ENCODE results near the gene MIOX.

Gene MIOX

GRCh38 chr22:50520826-50521453, 34.3 kb downstream of the MIOX start:
- no peak for DNase-seq

DNA sequence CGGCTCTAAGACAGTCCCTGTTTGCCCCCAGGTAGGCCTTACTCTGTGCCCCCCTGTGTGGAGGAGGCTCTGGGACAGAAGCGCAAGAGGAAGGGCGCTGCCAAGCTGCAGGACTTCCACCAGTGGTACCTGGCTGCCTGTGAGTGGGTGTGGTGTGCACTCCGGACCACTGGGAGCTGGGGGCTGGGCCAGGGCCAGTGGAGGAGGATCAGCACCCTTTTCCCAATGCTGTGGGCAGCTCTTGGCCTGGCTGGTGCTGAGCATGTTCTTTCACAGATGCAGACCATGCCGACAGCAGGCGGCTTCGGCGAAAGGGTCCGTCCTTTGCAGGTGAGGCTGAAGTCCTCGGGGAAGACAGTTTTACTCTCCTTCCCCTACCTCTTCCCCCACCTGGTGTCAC, 35.1 kb downstream of the MIOX start:
- no peak for DNase-seq

- DNase-seq = no peak
Observed at GRCh38 chr22:50522208-50522805, 35.6 kb downstream of the MIOX start.

DNA sequence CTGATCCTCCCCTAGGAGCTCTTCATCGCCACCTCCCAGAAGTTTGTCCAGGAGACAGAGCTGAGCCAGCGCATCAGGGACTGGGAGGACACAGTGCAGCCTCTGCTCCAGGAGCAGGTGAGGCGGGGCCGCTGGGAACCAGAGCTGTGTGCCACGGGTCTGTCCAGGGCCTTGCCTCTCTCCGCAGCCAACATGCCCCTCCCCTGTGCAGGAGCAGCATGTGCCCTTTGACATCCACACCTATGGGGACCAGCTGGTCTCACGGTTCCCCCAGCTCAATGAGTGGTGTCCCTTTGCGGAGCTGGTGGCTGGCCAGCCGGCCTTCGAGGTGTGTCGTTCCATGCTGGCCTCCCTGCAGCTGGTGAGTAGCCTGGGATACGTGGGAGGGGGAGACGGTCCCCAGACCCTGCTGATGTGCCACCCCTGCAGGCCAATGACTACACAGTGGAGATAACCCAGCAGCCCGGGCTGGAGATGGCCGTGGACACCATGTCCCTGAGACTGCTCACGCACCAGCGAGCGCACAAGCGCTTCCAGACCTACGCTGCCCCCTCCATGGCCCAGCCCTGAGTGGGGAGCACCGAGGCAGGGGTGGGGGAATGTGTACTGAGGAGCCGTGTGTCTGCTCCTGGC, 36.3 kb downstream of the MIOX start:
- DNase-seq = no peak

- DNase-seq = no peak
Observed at GRCh38 chr22:50523458-50523805, 36.8 kb downstream of the MIOX start.

DNA sequence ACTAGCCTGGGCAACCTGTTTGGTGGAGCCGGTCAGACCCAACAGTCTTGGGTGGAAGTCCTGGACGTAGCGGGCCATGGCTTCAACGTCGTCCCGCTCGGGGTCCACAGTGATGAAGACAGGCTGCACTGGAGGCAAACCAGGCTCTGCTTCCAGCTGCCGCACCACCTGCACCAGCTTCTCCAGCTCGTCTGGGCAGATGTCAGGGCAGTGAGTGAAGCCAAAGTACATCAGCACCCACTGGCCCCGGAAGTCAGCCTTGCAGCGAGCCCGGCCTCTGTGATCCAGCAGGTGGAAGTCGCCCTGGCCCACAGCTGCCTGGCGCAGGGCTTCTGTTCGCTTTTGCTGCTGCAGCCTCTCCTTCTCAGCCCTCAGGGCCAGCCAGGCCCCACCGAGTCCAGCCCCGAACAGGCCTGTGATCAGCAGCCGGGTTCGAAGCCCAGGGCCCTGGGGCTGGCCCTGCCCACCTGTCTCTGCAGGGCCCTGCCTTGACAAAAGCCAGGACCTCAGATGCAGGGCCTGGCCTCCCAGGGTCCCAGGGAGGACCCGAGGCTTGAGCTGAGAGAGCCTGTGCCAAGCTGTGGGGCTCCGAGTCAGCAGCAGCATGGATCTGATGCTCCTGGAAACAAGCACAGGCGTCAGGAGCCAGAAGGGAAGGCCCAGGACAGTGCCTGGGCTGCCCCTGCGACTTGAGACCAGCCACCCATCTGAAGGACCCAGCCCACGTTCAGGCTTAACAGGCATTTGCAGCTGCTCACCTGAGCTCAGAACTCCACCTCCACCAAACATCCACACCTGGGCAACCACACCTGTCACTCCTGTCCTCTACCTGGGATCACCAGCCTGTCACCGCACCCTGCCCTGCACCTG, 37.4 kb downstream of the MIOX start:
- no peak for DNase-seq

GRCh38 chr22:50524676-50525103, 38.0 kb downstream of the MIOX start:
- DNase-seq = no peak

GRCh38 chr22:50525104-50525857, 38.6 kb downstream of the MIOX start, which contains the start of gene SCO2:
SCO2 (minus strand) TSS chr22:50525598; CDS start chr22:50524411, 1,187 bp downstream.
- DNase-seq = no peak

- DNase-seq = no peak
Observed at GRCh38 chr22:50525858-50526107, 39.1 kb downstream of the MIOX start.

- DNase-seq = no peak
Observed at GRCh38 chr22:50526108-50526833, 39.6 kb downstream of the MIOX start.

DNA sequence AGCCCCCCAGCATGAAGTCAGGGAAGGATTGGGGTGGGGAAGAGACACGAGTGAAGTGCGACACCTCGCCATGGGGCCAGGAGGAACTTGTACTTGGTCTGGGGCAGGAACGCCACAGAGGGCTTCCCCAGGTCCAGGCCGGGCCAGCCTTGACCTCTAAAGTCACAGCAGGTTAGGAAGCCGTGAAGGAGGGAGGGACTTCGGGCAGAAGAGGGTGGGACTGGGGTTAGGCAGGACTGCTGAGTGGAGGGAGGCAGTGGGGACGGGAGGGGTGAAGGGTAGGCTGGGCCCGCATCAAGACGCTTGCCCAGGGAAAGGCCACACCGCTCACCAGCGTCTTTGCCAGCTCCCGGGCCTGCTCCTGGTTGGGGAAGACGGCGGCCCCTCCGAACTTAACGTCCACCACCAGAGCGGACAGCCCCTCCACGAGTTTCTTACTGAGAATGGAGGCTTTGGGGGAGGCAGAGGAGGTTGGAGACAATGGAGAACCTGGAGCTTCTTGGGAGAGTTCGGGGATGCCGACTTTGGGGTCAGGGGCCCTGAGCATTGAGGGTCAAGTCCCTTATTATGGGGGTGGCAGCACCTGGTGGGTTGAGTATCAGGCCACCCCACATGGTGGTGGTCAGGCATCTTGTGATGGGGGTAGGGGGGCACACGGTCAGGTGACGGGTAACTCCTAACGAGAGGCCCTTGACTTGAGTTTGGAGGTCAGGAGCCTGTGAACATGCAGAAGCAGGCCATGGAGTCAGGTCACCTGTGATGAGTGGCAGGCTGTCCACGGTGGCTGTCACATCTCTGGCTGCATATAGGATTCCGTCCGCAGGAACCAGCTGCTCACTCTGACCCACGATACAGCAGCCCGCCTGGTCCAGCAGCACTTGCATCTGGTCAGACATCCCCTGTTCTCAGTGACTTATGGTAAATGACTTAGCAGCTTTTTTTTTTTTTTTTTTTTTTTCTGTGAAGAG, 40.5 kb downstream of the MIOX start:
- no peak for DNase-seq

DNA sequence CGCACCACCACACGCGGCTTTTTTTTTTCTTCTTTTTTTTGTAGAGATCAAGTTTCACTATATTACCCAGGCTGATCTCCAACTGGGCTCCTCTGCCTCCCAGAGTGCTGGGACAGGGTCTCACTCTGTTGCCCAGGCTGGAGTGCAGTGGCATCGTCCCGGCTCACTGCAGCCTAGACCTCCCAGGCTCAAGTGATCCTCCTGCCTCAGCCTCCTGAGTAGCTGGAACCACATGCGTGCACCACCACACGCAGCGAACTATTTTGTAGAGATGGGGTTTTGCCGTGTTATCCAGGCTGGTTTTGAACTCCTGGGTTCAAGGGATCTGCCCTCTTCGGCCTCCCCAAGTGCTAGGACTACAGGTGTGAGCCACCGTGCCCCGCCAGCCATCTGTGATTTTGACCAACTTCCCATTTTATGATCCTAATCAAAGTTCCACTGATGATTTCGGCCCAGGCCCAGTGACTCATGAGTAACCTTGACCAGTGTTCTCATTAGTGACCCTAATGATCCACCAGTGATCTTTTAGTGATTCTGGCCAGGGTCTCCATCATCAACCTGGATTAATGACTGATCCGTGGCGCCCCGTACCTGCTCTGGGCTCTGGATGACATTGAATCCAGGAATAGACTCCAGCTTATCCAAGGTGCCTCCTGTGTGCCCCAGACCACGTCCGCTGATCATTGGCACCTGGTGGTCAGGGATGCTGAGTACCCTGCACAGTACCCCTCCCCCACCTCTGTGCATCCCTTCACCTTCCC, 41.4 kb downstream of the MIOX start:
- DNase-seq = no peak

GRCh38 chr22:50528682-50529415, 42.2 kb downstream of the MIOX start:
- DNase-seq = no peak

DNA sequence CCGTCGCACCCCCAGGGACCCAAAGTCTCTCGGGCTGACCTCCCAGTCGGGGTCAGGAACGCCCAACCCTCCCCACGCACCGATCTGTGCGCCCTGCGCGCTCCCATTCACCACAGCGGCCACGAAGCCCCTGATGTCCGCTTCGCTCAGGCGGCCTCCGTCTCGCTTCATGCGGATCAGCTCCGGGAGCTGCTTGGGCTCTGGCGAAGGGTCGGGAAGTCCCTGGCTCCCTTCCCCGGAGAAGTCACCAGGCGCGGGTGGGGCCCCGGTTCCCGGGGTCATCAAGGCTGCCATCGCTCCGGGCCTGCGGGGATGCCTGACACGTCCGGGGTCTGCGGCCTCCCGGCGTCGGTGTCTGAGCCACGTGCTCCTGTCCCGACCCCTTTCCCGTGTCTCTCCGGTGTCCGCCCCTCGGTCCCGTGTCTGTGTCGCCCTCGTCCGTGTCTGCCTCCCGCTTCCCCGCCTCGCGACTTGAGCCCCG, 42.8 kb downstream of the MIOX start:
- DNase-seq = no peak

- DNase-seq = no peak
Observed at GRCh38 chr22:50529897-50530579, 43.4 kb downstream of the MIOX start, which contains the start of gene TYMP. TYMP (minus strand) TSS chr22:50530012; CDS start chr22:50529709, 303 bp downstream.

DNA sequence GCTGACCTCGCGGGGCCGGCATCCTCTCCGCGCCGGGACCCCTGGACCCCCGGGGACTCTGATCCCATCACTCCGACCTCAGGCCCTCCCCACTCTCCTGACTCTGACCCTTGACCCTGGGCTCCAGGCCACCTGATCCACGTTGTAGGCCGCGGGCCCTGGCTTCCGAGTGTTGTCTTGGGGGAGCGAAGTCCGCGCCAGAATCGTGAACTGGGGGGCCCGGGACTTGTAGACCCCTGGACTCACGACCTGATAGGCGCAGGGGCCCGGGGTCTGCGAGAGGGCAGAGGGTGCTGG, 43.9 kb downstream of the MIOX start:
- no peak for DNase-seq

DNA sequence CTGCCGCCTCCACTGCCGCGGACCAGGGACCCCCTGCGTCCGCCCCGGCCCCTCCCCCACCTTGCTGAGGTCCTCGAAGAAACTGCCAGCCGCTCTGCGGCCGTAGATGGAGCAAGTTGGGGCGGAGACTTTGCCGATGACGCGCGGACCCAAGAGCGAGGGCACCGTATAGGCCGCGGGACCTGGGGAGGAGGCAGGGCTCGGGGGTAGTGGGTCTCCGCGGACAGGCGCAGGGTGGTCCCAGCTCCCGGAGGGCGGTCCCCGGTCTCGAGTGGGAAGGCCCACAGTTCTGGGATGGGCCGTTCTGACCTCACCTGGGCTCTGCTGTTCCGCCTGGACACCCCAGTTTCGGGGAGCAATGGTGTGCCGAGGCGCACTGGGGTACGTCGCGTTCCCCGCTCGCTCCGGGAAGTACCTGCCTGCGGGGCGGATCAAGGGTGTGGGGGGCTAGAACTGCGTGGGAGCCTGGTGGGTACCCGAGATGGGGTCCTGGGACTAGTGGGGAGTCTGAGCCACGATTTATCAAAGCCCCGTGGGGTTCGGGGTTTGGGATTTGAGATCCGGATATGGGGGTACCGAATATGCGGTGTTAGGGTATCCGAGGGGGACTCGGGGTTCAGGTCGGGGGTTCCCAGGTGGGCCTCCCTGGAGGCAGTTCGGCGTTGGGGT, 44.4 kb downstream of the MIOX start:
- DNase-seq = no peak

DNA sequence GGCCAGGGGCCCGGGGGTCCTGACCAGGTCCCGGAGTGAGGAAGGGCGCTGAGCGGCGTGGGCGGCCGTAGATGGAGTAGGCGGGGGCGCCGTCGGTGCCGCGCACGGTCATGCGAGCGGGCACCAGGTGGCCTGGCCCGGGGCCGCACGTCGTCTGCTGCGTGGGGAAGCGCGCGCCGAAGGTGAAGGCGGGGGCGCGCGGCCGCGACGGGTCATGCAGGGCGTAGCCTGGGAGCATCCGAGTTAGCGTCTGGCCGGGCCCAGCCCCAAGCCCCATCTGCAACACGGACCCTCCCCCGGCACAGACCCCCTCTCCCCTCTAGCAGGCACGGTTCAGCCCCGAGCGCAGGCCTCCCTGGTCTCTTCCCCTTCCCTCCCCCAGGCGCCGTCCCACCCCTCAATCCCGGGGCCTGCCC, 44.9 kb downstream of the MIOX start:
- no peak for DNase-seq

Measured in NCI-H187 treated with DMSO at 0.1 percent for 48 hours (cell line).